Epidermal melanocyte (primary cell): Measurements from ENCODE around the gene NFATC1.

Experiments
- DNase-seq: peaks from one replicate; pipeline ENCODE4 v3.0.0; 2011; ENCODE audit warnings: low spot score; ENCODE audit not compliant: insufficient read length

The NFATC1 gene

DNA sequence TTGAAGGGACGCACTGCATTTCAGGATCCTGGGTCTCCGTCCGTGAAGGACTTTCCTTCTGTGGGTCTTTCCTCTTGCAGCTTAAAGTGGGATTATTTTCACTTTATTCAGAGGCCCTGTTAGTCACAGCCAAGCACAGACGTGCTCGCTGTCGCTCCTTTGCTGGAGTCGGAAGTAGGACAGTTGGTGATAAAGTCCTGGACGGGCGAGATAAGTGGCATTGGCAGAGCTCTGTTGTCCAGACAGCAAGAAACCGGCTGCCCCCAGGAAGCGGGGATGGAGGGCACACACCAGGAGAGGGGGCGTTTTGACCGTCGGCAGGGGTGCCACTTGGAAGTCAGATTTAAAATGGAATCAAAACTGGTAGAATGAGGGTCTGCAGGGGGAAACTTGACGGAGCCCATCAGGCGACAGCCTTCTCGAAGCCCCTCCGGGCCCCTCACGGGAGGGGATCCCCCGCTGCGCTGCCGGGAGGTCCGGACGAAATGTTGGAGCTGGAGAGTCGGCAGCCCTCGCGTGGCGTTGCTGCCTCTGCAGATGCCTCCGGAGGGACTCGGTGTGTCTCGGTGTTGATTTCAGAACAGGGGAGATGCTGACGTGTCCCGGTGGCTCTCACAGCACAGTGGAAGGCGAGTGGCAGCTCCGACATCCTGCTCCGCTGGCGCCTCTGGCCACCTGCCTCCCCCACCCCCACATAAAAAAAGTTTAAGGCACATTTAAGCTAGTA, 124.2 kb downstream of the NFATC1 start:
- no peak for DNase-seq

DNA sequence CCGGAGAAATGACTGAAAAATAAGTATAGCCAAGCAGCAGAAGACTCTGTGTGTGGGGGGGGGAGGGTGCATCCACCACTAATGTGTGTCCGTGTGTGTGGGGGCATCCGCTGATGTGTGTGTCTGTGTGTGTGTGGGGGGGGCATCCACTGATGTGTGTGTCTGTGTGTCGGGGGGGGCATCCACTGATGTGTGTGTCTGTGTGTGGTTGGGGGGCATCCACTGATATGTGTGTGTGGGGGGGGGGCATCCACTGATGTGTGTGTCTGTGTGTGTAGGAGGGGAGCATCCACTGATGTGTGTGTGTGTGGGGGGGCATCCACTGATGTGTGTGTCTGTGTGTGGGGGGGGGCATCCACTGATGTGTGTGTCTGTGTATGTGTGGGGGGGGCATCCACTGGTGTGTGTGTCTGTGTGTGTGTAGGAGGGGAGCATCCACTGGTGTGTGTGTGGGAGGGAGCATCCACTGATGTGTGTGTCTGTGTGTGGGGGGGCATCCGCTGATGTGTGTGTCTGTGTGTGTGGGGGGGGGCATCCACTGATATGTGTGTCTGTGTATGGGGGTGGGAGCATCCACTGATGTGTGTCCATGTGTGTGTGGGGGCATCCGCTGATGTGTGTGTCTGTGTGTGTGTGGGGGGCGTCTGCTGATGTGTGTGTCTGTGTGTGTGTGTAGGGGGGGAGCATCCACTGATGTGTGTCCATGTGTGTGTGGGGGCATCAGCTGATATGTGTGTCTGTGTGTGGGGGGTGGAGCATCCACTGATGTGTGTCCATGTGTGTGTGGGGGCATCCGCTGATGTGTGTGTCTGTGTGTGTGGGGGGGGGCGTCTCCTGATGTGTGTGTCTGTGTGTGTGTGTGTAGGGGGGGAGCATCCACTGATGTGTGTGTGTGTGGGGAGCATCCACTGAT, 125.0 kb downstream of the NFATC1 start:
- DNase-seq, result no peak

DNA sequence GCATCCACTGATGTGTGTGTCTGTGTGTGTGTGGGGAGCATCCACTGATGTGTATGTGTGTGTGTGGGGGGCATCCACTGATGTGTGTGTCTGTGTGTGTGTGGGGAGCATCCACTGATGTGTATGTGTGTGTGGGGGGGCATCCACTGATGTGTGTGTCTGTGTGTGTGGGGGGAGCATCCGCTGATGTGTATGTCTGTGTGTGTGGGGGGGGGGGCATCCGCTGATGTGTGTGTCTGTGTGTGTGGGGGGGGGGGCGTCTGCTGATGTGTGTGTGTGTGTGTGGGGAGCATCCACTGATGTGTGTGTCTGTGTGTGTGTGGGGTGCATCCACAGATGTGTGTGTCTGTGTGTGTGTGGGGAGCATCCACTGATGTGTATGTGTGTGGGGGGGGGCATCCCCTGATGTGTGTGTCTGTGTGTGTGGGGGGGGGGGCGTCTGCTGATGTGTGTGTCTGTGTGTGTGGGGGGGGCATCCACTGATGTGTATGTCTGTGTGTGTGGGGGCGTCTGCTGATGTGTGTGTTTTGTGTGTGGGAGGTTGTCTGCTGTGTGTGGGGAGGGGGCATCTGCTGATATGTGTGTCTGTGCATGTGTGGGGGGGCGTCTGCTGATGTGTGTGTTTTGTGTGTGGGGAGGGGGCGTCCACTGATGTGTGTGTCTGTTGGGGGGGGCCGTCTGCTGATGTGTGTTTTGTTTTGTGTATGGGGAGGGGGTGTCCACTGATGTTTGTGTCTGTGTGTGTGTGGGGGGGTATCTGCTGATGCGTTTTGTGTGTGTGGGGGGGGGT, 125.9 kb downstream of the NFATC1 start:
- no peak for DNase-seq

DNA sequence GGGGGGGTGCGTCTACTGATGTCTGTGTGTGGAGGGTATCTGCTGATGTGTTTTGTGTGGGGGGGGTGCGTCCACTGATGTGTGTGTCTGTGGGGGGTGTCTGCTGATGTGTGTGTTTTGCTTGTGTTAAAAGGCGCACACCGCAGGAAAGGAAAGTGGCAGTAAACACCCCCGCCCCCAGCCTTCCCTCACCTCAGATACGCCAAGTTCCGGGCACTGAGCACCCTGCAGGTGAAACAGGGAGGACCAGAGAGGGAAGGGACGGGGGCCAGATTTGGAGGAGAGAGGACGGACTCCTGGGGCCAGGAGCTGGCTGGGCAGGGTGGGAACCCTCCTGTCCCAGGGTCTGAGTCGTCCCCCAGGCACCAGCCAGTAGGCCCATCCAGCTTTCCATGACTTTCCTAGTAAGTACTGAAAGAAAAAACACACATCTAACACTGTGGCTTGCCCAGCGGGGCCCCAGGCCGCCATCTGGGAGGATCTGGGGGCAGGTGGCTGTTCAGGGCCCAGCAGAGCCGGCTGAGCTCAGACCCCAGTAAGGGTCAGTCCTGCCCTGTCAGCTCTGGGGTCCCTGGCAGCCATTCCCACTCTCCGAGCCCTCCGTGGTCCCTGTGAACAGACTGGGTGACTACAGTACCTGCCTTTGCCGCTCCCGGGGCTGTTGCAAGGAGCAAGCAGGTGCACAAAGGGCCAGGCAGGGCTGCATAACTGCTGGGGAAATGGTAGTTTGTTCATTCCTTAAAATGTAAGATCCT, 126.9 kb downstream of the NFATC1 start:
- DNase-seq, result no peak

DNA sequence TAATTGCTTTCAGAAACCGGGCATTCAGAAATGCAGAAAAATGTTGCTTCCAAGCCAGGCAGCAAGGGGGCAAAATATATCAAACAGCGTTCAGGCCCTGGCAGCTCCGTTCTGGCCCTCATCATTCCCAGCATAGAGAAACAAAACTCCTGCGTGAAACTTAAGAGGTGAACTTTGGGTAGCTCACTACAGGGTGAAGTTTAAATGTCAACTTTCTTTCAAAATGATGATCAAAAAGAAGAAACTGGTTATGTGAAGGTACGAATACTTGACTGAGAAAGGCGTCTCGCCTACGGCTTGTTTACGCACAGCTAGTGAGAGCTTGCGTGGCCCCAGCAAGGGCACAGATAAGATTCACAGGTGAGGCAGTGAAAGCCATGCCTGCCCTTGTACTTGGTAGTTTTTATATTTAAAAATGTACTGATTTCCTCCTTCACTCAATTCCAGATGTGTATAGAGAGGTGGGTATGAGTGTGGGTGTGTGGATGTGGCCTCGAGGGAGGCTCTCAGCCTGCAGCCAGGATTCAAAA, 127.5 kb downstream of the NFATC1 start:
- no peak for DNase-seq

DNA sequence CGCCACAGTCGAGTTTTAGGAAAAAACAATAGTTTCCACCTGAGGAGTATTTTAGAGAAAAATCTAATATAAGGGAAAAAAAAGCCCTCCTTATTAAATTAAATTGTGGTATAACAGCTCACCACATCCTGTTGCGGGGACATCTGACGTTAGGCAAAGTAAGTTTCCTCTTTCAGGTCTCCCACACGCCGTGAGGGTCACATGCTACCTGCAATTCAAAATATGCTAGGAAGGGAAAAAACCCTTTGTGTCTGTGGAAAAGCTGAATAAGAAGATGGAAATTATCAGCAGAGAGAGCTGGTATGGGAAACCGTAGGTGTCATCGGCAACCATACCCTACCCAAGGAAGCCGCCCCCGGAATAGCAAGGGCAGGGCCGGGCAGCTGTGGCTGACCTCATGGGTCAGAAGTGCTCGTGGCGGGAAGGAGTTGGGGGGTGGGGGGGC, 128.0 kb downstream of the NFATC1 start:
- DNase-seq, result no peak

DNA sequence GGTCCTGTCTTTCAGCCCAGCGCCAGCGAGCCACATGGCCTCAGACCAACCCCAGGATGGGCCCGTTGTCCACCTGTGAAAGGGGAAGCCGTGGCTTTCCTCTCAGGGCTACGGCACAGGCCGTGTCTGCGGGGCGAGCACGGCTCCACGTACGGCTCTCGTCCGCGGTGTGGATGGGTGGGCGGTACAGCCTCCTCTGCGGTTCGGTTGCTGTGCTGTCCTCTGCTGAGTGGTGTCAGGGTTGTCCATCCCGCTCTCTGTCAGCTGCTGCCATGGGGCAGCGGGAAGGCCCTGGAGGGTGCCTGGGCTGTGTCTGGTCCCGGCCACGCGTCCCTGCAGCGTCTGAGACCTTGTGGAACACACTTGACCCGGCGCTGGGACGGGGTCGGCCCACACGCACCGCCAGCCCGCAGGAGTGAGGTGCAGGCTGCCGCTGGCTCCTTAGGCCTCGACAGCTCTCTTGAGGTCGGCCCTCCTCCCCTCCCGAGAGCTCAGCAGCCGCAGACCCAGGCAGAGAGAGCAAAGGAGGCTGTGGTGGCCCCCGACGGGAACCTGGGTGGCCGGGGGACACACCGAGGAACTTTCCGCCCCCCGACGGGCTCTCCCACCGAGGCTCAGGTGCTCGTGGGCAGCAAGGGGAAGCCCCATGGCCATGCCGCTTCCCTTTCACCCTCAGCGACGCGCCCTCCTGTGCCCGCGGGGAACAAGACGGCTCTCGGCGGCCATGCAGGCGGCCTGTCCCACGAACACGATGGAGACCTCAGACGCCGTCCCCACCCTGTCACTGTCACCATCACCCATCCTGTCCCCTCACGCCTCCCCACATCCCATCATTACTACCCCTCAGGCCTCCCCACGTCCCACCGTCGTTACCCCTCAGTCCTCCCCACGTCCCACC, 128.7 kb downstream of the NFATC1 start:
- no peak for DNase-seq

DNA sequence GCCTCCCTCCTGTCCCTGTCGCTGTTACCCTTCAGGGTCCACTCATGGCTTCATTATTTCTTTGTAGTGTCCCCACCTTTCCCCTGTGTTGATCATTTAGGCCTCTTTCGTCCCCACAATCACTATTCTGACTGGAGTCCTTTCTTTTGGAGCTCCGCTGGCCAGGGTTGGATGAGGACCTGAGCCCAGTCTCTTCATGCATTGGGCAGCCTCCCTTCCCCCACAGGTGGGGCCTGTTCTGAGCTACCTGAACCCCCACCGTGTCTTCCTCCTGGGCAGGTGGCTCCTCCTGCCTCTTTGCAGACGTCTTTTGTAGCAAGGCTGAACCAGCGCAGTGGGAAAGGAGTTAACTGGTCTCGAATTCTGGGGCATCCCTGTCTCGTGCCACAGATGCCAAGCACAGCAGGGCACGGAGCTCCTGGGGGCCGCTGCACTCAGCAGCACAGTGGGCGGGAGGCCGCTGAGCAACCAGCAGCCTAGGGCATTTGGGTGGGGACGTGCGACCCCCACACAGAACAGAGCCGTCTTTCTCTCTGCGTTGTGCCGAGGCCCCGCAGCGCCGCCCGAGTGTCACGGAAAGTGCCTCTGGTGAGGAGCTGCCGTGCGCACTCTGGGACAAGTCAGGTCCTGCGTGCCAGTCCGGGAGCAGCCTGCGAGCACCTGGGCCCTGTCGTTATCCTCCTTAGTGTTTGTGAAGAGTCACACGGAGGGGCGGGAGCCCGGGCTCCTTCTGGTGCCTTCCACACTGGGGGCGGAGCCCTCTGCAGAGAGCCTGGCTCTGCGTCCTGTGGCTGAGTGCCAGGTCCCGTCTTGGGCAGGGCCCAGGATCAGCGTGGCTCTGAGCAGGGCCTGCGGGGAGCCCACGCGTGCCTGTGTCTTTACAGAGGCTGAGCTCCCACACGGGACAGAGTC, 130.1 kb downstream of the NFATC1 start:
- no peak for DNase-seq

DNA sequence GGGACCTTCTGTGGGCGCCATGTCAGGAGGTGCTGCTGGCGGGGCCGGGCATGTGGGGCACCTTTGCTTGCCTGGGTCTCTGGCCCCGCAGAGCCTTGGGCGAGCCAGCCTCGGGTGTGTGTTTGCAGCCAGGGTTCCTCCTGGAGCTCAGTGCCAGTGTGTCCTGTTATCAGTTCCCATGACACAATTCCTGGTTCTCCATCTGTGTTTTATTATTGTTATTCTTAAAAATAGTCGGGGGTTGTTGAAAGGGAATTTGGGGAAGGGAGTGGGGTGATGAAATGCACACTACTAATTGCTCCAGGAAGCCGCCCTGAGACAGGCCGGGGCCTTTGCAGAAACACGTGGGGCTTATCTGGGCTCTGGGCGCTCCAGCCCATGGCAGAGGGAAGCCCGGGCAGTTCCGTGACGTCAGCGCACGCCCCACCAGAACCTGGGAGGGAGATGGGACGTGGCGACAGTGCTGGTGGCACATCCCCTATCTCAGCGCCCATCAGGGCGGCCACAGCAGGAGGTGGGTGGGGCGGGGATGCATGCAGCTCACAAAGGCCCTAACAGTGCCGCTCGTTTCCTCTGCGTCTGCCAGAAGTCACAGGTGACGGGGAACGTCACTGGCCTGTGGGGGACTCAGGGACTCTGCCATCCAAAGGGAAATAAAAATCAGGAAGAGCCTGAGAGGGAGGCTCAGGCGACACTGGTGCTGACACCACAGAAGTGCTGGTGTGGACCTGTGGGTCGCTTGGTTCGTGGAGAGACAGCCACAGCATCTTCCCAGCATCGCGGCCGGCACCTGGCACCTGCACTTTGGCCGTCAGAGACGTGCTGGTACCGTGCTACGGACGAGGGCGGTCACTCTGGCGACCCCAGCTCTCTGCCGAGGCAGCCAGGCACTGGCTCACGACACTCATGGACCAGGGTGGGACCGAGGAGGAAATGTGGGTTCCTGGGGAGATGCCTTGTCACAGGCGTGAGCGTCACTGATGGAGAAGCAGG, 131.0 kb downstream of the NFATC1 start:
- DNase-seq, result no peak

DNA sequence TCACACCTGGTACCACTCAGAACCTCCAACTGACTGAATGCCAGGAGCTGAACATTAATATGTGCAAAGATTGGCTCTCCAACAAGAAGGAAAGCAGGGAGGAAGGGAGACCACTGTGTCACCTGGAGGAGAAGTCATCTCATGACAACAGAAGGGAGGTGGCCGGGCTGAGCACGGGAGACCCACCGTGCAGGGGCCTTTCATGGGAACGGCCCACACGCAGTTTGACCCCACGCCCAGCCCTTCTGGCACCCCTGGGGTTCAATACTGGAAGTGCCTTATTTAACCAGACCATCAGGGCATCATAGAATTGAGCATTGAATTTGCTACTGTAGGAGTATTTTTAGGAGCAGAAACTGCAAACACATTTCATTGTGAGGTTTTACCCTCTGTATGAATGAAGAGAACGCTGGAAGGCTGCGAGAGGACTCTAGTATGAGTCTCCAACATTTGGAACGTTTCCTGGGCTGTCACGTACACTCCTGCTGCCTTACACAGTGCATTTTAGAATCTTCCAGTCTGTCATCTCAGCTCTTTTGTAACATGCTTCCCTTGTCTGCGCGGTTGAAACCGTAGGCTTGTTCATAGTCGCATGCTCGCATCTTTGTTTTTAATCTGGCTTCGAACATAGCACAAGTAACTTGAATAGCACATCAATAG, 132.1 kb downstream of the NFATC1 start:
- DNase-seq, result no peak

DNA sequence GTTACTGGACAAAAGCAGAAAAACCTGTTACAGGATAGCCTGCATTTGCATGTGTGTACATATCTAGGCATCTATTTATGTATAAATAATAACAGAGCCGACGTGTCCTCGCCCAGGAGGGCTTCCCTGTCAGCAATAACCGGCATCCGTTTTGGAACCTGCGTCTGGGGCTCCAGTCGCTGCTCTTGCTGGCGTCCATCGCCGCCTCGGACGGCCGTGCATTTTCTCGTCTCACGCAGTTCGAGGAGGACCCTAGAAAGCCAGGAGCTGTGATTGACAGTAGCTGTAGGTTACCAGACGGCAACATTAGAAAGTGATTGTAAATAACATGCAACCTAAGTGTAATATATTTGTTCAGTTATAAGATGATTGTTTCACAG, 132.6 kb downstream of the NFATC1 start:
- DNase-seq, result no peak

DNA sequence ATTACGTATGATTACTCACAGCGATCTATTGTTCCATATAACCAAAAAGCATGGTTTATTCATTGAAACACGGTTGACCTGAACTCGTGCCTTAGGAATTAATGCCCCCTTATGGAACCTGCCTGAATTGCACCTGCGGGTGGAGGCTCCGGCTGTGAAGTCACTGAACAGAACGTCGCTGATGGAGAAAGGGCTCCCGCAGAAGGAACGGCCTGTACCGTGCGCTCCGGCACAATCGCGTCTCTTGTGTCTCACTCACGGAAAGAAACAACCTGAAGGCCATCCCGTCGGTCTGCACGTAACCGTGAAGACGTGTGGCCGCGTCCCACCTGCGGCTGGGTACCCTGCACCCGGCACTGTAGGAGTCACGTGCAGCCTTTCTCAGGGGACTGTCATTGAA, 133.1 kb downstream of the NFATC1 start:
- peak; percentile 91 for DNase-seq

DNA sequence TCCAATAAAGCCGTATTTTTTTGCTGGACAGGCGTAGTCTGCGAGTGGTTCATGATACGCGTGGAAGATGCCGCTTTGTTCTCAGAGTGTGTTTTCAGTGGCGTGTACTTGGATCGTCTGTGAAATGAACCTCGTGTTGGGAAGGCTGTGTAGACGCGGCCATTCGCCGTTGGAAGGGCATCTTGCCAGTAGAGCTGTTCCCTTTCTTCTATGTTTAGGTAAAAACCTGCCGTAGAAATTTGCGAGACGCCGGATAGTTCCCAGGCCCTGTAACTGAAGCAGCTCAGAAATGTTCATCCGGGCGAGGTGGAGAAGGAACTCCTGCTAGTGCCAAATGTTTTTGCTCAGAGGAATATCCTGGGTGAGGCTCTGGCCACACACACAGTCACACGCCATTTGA, 133.6 kb downstream of the NFATC1 start:
- no peak for DNase-seq

DNA sequence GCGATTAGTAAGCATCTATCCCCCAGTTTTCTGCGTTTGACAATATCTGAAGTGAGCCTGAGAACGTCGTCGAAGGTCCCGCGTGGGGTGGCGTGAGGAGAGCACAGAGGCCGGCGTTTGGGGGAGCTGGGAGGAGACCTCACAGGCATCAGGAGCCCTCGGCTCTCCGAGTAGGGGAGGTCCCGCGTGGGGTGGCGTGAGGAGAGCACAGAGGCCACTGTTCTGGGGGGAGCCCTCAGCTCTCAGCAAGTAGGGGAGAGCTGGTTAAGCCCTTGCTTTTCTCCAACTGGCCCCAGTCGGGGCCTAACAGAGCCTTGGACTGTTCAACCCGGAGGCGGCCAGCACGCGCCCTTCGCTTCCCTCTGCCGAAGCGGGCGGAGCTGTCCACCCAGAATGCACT, 134.3 kb downstream of the NFATC1 start:
- DNase-seq, result no peak

DNA sequence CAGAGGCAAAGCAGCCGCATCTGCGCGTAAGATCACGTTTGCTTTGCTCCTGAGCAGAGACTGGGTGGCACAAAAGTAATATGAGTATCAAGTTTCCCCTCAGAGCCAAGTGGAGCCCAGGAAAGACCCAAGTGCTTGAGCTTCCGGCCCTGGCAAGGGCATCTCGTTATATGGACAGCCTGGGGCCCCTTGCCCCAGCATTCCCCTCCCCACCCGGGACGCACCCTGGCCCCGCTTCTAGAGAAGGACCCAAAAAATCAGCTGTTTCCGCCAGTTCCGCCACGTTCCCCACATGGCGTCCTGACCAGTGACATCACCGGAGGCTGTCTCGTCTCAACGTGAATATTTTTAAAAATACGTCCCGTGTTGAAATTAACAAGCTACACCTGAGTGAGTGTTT, 135.1 kb downstream of the NFATC1 start:
- no peak for DNase-seq

DNA sequence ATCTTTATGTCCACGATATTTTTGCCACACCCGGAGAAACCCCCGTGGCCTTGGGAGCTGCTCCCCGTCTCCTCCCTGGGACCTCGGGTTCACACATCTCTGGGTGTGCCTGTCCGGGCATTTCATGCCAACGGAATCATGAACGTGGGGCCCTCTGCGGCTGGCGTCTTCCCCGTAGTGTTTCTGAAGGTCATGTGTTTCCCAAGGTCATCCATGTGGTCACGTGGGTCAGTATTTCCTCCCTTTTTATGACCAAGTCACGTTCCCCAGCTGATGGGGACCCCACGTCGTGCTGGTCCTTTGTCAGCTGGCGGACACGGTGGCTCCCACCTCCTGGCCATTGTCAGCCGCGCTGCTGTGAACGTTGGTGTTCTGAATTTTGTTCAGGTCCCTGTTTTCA, 135.7 kb downstream of the NFATC1 start:
- DNase-seq, result no peak

DNA sequence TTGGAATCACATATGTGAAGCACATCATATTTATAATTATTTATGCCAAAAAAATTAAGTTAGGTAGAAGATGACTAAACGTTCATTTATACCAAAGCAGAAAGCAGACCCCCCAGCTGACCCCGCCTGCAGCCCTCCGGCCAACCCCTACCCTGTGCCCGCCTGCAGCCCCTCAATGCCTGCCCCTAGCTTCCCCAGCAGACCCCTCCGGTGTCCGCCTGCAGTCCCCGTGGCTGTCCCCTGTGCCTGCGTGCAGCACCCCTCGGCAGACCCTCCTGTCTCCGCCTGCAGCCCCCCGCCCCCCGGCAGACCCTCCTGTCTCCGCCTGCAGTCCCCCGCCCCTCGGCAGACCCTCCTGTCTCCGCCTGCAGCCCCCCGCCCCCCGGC, 136.2 kb downstream of the NFATC1 start:
- no peak for DNase-seq
